Prostate gland (tissue), 2 donors: ENCODE data around the gene ZSCAN10. TPM values are rescaled to one million over a fixed set of nuclear protein-coding genes. Genes with fewer than 3 reads are reported as not detected.
"Not testable (repeated sequence)": the region's sequence is repeated elsewhere in the genome, so short reads cannot be mapped to it uniquely, and the experiment has no call there.

Experiments
- DNase-seq: peaks from one replicate; pipeline ENCODE4 v3.0.0-alpha.2; 2019; ENCODE audit warnings: low spot score
- H3K27ac ChIP-seq, 2 donors: fragments of 200-600 bp; sonication (generic); 2 replicates each; pipeline ENCODE4 v1.5.1; 2017 to 2019
- H3K27me3 ChIP-seq: fragments of 200-600 bp; sonication (generic); replicated peaks from 2 replicates; pipeline ENCODE4 v1.5.1; 2019; ENCODE audit not compliant: insufficient read depth
- H3K36me3 ChIP-seq, 2 donors: fragments of 200-600 bp; sonication (generic); 1 replicate in 1 of 2; 2 replicates in 1 of 2; pipeline versions ENCODE4 v1.5.1 to v1.8.1; 2017 to 2019
- H3K4me1 ChIP-seq: fragments of 200-600 bp; sonication (generic); replicated peaks from 2 replicates; pipeline ENCODE4 v1.5.1; 2019
- H3K4me3 ChIP-seq, 2 donors: fragments of 200-600 bp; sonication (generic); 2 replicates each; pipeline ENCODE4 v1.5.1; 2017 to 2019
- H3K9me3 ChIP-seq: fragments of 200-600 bp; sonication (generic); 2 replicates; pipeline ENCODE4 v1.5.1; 2017
- POLR2A ChIP-seq: fragments of 450-650 bp; IDR thresholded peaks from one replicate; pipeline ENCODE4 v1.6.1; 2016; ENCODE audit warnings: antibody characterized with exemption, mild to moderate bottlenecking
- POLR2AphosphoS5 ChIP-seq: sonication (generic); formaldehyde crosslinking; IDR thresholded peaks from one replicate; pipeline ENCODE4 v1.6.1; 2017; ENCODE audit warnings: antibody characterized with exemption
- WGBS: methylation state at CpG from one replicate; pipeline ENCODE4 v1.1.5; 2018; 5-methylcytosine and 5-hydroxymethylcytosine counted together
- intact Hi-C: fragments of 100-400 bp; cut with DNase I; formaldehyde crosslinking; loops from one replicate; pipeline ENCODE4 v1.14.2; 2022
- total RNA-seq, 2 donors: library from RNA; depleted of rRNA; stranded (reverse); fragments of >200 nt; gene quantifications; one replicate each; pipeline ENCODE4 v1.1.0, GENCODE V29; 2016
- TF ChIP-seq, protein P1 (sequence below), 4 experiments: fragments of 200-600 bp in 2 of 4; fragments of 450-650 bp in 2 of 4; sonication (generic) in 2 of 4; IDR thresholded peaks; 1 replicate in 3 of 4; 2 replicates in 1 of 4; pipeline ENCODE4 v1.5.1; 2016 to 2019; ENCODE audit warnings: antibody characterized with exemption in 4 of 4, mild to moderate bottlenecking in 2 of 4, moderate library complexity in 2 of 4

The ZSCAN10 gene
- total RNA-seq, 2 donors from 2014 or later = 0.57 TPM; not detected in 1

DNA sequence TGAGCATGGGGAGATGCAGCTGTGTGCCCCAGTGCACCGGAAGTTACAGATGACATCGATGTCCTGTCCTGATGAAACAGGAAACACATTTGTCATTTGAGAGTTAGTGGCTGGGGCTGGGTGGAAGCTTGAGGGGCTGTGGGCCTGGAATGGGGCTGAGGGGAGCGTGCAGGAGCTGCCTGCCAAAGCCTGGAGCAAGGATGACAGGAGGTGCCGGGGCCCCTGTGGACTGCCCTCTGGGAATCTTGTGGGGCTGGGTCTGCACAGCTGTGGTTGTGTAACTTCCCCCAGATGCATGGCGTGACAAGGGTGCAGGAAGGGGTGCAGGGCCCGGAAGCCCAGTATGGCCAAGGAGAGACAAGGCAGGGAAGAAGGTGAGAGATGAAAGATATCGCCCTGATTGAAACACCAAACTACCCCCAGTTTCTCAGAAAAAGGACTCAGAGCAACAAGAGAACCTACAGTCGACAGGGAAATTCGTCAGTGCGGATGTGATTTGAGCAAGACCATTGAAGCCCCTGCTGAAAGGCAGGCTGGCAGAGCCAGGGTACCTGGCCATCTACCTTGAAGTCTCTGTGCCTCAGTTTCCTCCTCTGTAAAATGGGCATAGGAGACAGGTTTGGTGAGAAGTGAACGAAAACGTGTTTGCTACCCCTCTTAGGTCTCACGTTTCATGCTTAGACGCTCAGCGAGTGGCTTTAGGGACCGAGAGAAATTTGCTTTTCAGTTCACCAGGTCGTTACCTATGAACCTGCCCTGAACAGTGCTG, 43.9 kb downstream of the ZSCAN10 start:
- Histone ChIP-seq H3K4me1 (peaks cover 7% of the 10 kb centered on the region), H3K27ac (no peak overlapping the region), H3K4me3 (no peak overlapping the region), H3K9me3 (no peaks in the 10 kb centered on the region), H3K27me3 (no peaks in the 10 kb centered on the region), H3K36me3 (no peaks in the 10 kb centered on the region)
- intact Hi-C loops = loop anchor here (5.0 kb wide), 1 partner anchor 72 kb away; no protein-coding TSS in a partner anchor
- DNase-seq = no peak
- TF ChIP-seq POLR2A (no peak), POLR2AphosphoS5 (no peak)
- TF ChIP-seq, protein P1, sequence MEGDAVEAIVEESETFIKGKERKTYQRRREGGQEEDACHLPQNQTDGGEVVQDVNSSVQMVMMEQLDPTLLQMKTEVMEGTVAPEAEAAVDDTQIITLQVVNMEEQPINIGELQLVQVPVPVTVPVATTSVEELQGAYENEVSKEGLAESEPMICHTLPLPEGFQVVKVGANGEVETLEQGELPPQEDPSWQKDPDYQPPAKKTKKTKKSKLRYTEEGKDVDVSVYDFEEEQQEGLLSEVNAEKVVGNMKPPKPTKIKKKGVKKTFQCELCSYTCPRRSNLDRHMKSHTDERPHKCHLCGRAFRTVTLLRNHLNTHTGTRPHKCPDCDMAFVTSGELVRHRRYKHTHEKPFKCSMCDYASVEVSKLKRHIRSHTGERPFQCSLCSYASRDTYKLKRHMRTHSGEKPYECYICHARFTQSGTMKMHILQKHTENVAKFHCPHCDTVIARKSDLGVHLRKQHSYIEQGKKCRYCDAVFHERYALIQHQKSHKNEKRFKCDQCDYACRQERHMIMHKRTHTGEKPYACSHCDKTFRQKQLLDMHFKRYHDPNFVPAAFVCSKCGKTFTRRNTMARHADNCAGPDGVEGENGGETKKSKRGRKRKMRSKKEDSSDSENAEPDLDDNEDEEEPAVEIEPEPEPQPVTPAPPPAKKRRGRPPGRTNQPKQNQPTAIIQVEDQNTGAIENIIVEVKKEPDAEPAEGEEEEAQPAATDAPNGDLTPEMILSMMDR (IDR thresholded peaks at IDR 0.05) = no peak
- WGBS = 80% methylated on average over 17 of the region's 17 CpGs

DNA sequence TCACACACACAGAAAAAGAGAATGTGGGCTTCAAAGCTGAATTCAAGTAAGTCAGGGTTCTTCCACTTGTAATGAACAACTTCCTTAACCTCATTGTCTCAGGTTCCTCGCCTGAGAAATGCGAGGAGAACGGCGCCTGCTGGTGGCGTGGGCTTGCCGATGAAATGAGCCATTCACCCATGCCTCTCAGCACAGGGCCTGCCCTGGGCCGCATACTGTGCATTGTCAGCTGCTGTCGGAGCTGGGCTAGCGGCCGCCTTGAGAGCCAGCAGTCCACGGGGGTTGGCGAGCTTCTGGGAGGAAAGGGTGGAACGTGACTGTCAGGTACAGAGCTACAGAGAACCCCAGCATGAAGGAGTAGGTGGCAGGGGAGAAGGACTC, 45.8 kb downstream of the ZSCAN10 start:
- intact Hi-C loops, H3K4me1 ChIP-seq, H3K27ac ChIP-seq, H3K36me3 ChIP-seq, H3K9me3 ChIP-seq, DNase-seq, H3K27me3 ChIP-seq, H3K4me3 ChIP-seq: not testable (repeated sequence)
- 83% methylated on average over 11 of the region's 13 CpGs for WGBS

DNA sequence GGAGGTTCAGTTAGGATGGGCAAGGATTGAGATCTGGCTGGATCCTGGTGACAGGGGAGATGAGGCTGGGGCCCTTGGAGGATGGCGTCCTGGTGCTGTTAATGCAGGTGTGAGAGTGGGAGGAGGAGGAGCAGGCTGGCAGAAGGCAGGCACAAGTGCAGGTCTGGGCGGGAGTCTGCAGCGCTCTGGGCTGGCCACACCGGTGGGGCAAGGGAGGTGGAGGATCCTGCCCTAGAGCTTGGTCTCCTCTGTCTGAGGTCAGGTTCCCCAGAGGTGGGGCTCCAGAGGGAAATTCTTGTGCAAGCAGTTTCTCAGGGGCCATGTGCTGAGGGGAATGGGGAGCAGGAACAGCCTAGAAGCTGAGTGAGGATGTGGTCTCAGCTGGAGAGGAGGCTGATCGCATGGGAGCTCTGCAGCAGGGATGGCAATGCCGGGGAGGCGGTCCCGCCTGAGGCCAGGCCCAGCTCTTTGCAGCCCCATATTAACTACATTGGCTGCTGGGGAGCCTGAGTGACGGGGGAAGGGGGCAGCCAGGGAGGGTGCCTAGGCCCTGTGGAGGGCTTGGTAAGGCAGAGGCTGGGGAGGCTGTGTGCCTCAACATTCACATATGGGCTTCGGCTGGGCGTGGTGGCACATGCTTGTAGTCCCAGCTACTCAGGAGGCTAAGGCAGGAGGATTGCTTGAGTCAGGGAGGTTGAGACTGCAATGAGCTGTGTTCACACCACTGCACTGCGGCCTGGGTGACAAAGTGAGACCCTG, 46.3 kb downstream of the ZSCAN10 start:
- 75% methylated on average over 11 of the region's 12 CpGs for WGBS
- intact Hi-C loops, H3K9me3 ChIP-seq, H3K4me3 ChIP-seq, H3K4me1 ChIP-seq, DNase-seq, H3K36me3 ChIP-seq, H3K27ac ChIP-seq, H3K27me3 ChIP-seq: not testable (repeated sequence)

DNA sequence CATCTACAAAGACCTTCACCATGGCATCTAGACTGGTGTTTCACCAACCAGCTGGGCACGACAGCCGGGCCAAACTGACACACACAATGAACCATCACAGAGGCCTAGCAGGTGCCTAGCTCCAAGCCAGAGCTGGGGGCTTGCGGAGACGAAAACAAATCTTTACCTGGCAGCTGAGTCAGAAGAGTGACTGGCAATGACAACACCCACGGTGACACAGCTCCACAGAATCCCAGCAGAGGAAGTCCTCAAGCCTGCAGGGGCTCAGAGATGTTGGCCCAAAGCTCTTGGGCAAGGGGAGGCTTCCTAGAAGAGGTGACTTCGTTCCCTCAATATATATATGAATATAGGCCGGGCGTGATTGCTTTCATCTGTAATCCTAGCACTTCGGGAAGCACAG, 47.6 kb downstream of the ZSCAN10 start:
- Histone ChIP-seq H3K4me3 (no peak overlapping the region), H3K4me1 (peaks cover 2% of the 10 kb centered on the region), H3K27ac (no peak overlapping the region), H3K36me3 (no peaks in the 10 kb centered on the region), H3K9me3 (no peaks in the 10 kb centered on the region), H3K27me3 (no peaks in the 10 kb centered on the region)
- intact Hi-C loops = no loop called here
- WGBS = 88% methylated on average over 9 of the region's 9 CpGs
- TF ChIP-seq, protein P1 (IDR thresholded peaks at IDR 0.05) = no peak
- no peak for TF ChIP-seq POLR2AphosphoS5
- no peak for TF ChIP-seq POLR2A
- DNase-seq = no peak

DNA sequence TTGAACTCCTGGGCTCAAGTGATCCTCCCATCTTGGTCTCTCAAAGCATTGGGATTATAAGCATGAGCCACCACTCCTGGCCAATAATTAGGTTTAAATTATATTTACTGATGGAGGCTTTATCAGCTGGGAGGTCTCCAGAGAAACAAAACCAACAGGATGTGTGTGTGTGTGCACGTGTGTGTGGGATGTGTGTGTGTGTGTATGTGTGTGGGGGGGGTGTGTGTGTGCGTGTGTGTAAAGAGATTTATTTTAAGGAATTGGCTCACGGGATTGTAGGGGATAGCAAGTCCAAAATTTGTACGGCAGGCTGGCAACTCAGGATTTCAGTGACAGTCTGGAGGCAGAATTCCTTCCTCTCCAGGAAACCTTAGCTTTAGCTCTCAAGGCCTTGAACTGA, 48.1 kb downstream of the ZSCAN10 start:
- no peak for DNase-seq
- H3K27me3 ChIP-seq = peaks cover under 1% of the 10 kb centered on the region
- H3K27ac ChIP-seq = no peak overlapping the region
- WGBS = 45% methylated on average over 4 of the region's 4 CpGs
- TF ChIP-seq POLR2AphosphoS5 = no peak
- TF ChIP-seq, protein P1 (IDR thresholded peaks at IDR 0.05) = no peak
- no peak for TF ChIP-seq POLR2A
- H3K9me3 ChIP-seq = no peaks in the 10 kb centered on the region
- intact Hi-C loops = no loop called here
- peaks cover 7% of the 10 kb centered on the region for H3K4me1 ChIP-seq
- H3K36me3 ChIP-seq = no peaks in the 10 kb centered on the region
- no peak overlapping the region for H3K4me3 ChIP-seq
